ENCODE results near the gene REEP2.
A peak's percentile ranks its signal among the peaks of the same experiment; 100 is the strongest.
"Not testable (repeated sequence)": the region's sequence is repeated elsewhere in the genome, so short reads cannot be mapped to it uniquely, and the experiment has no call there.

Gene REEP2

GRCh38 chr5:138465261-138466124, 26.6 kb downstream of the REEP2 start, which contains the start of gene EGR1:
TSS of gene EGR1 (plus strand) at chr5:138465479. CDS start at chr5:138465762, 283 bp downstream.
- peak; percentile 90 to 100 (median 98) for DNase-seq

DNA sequence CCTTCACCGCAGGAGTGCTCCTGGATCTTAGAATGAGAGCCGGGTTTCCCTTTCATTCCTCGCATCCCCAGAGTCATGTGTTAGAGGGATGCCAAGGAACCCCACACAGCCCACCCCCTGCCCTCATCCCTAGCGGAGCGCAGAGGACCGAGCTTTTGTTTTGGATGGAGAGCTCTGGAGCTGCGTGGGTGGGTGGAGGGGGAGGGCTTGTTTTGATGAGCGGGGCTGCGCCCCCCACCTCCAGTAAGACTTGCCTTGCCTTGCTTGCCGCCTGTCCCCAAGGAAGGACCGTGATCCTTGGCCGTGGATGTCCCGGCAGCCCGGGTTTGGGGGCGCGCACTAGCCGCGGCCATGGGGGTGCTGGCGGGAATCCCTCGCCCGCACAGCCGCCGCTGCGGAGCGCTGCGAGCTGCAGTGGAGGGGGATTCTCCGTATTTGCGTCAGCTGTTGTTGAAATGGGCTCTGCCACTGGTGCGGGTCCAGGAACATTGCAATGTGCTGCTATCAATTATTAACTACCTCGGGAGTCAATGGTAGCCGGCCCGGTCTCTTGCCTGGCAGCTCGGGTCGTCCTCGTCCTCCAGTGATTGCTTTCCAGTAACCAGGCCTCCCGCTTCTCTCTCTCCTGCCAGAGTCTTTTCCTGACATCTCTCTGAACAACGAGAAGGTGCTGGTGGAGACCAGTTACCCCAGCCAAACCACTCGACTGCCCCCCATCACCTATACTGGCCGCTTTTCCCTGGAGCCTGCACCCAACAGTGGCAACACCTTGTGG, 27.5 kb downstream of the REEP2 start:
- DNase-seq = peak in 3 of 56 donors; percentile 38 to 77 (median 42)

GRCh38 chr5:138466900-138467710, 28.2 kb downstream of the REEP2 start:
- DNase-seq = no peak

DNA sequence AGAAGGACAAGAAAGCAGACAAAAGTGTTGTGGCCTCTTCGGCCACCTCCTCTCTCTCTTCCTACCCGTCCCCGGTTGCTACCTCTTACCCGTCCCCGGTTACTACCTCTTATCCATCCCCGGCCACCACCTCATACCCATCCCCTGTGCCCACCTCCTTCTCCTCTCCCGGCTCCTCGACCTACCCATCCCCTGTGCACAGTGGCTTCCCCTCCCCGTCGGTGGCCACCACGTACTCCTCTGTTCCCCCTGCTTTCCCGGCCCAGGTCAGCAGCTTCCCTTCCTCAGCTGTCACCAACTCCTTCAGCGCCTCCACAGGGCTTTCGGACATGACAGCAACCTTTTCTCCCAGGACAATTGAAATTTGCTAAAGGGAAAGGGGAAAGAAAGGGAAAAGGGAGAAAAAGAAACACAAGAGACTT, 28.9 kb downstream of the REEP2 start:
- no peak for DNase-seq

- no peak for DNase-seq
These were observed 29.5 kb downstream of the REEP2 start for GRCh38 chr5:138468133-138468965.

- DNase-seq = no peak
These were observed 30.2 kb downstream of the REEP2 start for GRCh38 chr5:138468966-138469539.

DNA sequence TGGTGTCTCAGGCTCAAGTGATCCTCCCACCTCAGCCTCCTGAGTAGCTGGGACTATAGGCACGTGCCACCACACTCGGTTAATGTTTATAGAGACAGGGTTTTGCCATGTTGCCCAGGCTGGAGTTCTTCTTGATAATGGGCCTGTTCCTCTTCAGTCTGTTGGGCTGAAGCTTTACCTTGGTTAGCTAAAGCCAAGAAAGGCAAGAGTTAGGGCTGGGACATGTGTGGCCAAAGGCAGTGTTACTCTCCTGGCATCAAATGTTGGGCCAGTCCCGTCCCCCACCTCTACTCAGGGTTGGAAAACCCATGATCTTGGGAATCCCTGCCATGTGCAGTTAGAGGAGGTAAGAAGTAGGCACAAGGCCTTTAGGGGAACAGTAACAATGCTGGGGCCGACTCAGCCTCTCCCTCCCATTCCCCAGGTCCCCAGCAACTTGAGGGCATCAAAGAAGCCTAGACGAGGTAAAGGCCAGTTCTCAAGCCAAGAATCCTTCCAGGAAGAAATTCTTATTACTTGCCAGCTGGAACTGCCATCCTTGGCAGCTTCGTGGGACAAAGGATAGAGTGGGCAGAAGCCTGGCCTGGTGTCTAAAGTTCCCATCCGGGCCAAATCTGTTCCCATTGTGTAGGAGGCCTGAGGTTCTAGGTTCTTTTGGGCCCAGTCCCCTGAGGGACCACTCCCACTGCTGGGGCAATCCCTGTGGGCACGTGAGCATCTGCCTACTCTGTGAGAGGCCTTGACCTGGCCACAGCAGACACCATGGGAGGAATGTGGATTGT, 30.9 kb downstream of the REEP2 start:
- DNase-seq = no peak

DNA sequence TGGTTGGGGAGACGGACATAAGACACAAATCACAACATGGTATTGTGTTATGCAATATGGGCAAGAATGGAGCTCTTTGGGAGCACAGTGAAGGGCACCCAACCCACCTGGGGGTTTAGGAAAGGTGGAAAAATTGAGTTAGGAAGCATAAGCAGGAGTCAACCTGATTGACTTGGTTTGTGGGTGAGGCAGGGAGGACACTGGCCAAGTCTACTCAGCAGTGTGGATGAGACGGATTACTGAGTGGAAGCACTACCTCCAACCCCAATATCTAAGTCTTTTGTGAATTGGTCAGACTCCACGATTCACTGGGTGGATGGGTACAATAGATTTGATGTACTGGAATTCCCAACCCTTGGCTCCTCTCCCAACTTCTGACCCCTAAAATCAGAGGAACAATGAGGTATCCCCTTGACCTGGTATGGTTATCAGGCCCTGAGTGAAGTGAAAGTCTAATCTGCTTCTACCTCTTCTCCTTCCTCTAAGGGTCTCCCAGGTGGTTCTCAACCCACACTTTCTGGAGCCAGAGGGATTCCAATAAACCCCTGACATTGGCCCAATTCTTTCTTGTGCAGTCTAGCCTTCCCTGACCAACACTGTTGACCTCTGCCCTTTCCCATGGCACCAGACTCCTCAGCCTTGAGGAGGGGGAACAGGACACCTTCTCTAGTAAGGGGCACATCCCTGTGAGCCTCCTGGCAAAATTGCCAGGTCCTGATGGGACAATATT, 31.6 kb downstream of the REEP2 start:
- DNase-seq = no peak

DNA sequence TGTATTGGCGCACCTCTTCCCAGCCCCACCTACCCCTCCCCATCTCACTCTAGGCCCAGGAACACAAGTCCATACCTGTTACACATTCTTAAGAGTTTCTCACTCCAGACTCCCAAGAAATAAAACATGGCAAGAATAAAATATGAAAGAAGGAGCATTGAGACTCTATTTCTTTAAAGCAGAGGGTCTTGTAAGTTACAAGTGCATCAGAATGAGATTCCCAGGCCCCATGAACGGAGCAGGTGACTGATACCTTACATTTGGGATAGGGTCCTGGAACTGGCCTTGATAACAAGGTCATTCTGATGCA, 32.1 kb downstream of the REEP2 start:
- no peak for DNase-seq

DNA sequence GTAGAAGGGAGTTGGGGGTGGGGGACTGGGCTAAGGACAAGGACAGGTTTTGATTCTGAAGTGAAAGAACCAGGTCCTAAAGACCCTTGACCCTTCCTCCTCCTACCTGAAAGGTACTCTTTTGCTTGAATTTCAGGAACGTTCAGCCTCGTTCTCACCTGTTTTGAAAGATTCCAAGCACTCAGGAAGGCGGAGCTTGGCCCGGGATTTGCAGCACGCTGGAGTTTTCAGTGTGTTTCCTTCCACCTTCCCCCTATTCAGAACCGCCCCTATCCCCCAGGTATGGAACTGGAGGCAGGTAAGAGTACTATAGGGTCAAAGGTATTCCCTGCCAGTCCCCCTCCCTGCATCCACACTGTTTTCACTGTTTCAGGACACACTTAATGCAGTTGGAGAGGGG, 33.5 kb downstream of the REEP2 start:
- no peak for DNase-seq

- not testable (repeated sequence) for DNase-seq
These were observed 34.3 kb downstream of the REEP2 start for GRCh38 chr5:138473151-138473550.

GRCh38 chr5:138476918-138477317, 38.1 kb downstream of the REEP2 start:
- DNase-seq = no peak

DNA sequence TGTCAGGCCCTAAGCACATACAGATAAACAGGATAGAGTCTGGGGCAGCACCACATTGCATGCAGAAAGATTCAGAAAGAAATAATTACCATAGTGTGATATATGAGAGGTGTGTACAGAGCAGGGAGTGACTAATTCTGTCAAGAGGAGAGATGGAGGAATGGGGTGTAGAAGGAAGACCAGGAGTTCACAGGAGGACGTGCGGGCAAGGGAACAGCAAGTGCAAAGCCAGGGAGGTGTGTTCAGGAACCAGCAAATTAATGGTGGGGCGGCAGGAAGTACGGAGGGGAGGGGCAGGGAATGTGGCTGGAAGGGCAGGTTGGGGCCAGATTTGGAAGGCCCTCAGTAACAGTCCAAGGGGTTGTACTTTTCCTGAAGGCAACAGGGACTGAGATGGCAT, 43.8 kb downstream of the REEP2 start:
- no peak for DNase-seq

- DNase-seq = no peak
These were observed 49.7 kb downstream of the REEP2 start for GRCh38 chr5:138488481-138488945.

DNA sequence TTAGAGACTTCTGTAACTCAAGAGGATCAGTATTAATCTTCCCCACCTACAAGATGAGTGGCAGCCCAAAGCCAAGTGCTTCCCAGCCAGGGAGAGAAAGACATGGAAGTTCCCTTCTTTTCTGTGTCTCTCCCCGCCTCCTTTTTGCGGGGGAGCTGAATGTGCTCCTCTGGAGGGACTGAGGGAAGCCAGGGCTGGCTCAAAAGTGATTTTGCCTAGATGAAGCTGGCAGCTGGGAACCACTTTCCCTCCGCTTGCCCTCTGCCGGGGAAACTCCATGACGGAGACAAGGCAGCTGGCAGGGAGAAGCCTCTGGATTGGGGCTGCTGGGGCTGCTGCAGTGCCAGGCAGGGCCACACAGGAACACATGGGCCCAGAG, 50.8 kb downstream of the REEP2 start:
- DNase-seq = peak in 25 of 56 donors; percentile 13 to 78 (median 38)

DNA sequence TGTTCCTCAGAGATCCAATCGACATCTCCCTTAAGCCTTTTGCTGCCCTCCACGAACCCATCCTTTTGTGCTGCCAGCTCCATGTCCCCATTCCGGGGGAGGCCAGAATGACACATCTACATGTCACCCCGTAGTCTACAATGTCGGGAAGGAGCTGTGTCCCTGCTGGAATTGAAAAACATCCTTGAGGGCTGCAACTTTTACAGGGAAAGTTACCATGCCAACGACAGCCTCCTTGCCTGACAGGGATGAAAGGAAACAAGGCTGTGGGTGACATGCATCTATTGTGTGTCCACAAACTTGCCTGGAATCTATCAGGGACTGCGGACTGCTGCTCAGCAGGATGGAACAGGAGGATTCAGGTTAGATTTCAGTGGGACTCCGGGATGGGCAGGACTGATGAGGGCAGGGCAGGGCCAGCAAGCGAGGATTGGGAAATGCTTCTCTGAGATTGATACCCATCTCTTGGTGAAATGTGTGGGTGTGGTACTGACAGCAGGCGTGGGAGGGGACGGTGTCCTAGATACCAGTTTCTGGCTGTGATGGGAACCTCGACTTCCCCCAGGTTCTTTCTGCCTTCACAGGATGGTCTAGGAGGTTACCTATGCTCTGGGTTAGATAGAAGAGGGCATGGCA, 51.9 kb downstream of the REEP2 start:
- peak in 4 of 56 donors; percentile 11 to 59 (median 24) for DNase-seq

DNA sequence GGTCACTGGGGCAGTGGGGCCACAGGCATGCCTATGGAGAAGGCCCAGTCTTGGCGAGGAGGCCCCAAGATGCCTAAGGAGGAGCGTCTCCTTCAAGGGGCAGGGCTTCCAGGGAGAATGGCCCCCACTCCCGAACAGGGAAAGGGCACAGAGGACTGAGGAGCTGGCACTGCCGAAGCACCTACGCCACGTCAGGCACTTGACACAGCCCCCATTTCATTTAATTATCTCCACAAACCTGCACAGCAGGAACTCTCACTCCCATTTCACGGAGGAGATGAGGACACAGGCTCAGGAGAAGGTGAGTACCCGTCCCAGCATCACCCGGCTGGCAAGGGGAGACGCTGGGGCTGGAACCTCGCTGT, 52.4 kb downstream of the REEP2 start:
- peak in 1 of 56 donors; percentile 24 for DNase-seq
